Hepatocyte (in vitro differentiated cells): Measurements from ENCODE around the gene CHST3. TPM values are rescaled to one million over a fixed set of nuclear protein-coding genes. Genes with fewer than 3 reads are reported as not detected.

ENCODE experiments used
- DNase-seq: peaks from one replicate; pipeline ENCODE4 v3.0.0-alpha.2; 2016; ENCODE audit warnings: low spot score
- H2AFZ ChIP-seq: fragments of 200-600 bp; sonication (generic); 2 replicates; pipeline ENCODE4 v1.6.0; 2016; ENCODE audit warnings: antibody characterized with exemption, mild to moderate bottlenecking
- H3K27ac ChIP-seq: fragments of 200-600 bp; sonication (generic); 2 replicates; pipeline ENCODE4 v1.5.1; 2016; ENCODE audit warnings: mild to moderate bottlenecking
- H3K27me3 ChIP-seq: fragments of 200-600 bp; sonication (generic); 2 replicates; pipeline ENCODE4 v1.6.1; 2016
- H3K36me3 ChIP-seq: fragments of 200-600 bp; sonication (generic); replicated peaks from 2 replicates; pipeline ENCODE4 v1.5.1; 2016; ENCODE audit warnings: low read depth; ENCODE audit not compliant: insufficient read depth
- H3K4me1 ChIP-seq: fragments of 200-600 bp; sonication (generic); 2 replicates; pipeline ENCODE4 v1.5.1; 2016; ENCODE audit warnings: mild to moderate bottlenecking, moderate library complexity; ENCODE audit not compliant: insufficient read depth
- H3K4me2 ChIP-seq: fragments of 200-600 bp; sonication (generic); 2 replicates; pipeline ENCODE4 v1.6.0; 2016
- H3K4me3 ChIP-seq: fragments of 200-600 bp; sonication (generic); 2 replicates; pipeline ENCODE4 v1.5.1; 2016; ENCODE audit warnings: mild to moderate bottlenecking
- H3K79me2 ChIP-seq: fragments of 200-600 bp; sonication (generic); 2 replicates; pipeline ENCODE4 v1.6.0; 2017; ENCODE audit warnings: mild to moderate bottlenecking
- H3K9me2 ChIP-seq: fragments of 200-600 bp; sonication (generic); replicated peaks from 2 replicates; pipeline ENCODE4 v1.6.0; 2017; ENCODE audit warnings: mild to moderate bottlenecking; ENCODE audit not compliant: insufficient read depth
- H3K9me3 ChIP-seq: fragments of 200-600 bp; sonication (generic); 2 replicates; pipeline ENCODE4 v1.5.1; 2016; ENCODE audit warnings: low read depth, mild to moderate bottlenecking
- H4K20me1 ChIP-seq: fragments of 200-600 bp; sonication (generic); 2 replicates; pipeline ENCODE4 v1.6.0; 2016; ENCODE audit warnings: mild to moderate bottlenecking; ENCODE audit not compliant: insufficient read depth, poor library complexity, severe bottlenecking
- CTCF ChIP-seq: fragments of 200-600 bp; sonication (generic); IDR thresholded peaks from 2 replicates; pipeline ENCODE4 v1.5.1; 2016; ENCODE audit warnings: antibody characterized with exemption, mild to moderate bottlenecking; ENCODE audit not compliant: poor library complexity
- EZH2 ChIP-seq: fragments of 200-600 bp; sonication (generic); IDR thresholded peaks from 2 replicates; pipeline ENCODE4 v1.6.1; 2016; ENCODE audit warnings: antibody characterized with exemption, mild to moderate bottlenecking, borderline replicate concordance
- EZH2phosphoT487 ChIP-seq: fragments of 200-600 bp; sonication (generic); IDR thresholded peaks from one replicate; pipeline ENCODE4 v1.6.1; 2018; ENCODE audit warnings: antibody characterized with exemption, mild to moderate bottlenecking, low read depth, moderate library complexity; ENCODE audit not compliant: unreplicated experiment, severe bottlenecking
- WGBS: methylation state at CpG from one replicate; pipeline ENCODE4 v1.1.6; 2016; ENCODE audit warnings: low lambda C conversion rate; ENCODE audit errors: missing lambda C conversion rate; 5-methylcytosine and 5-hydroxymethylcytosine counted together
- polyA plus RNA-seq: library from polyadenylated mRNA; unstranded; fragments of >200 nt; fragmentation: Nextera tagmentation; extraction: Ambion mirVana; gene quantifications from 2 replicates; pipeline ENCODE4 v1.2.1, GENCODE V29; 2016
- total RNA-seq: library from RNA; depleted of rRNA; stranded (reverse); fragments of >200 nt; gene quantifications from 2 replicates; pipeline ENCODE4 v1.2.3, GENCODE V29; 2014

Gene CHST3
- total and polyA plus RNA-seq, 2 experiments from 2014 or later = 6.8 to 14.1 TPM

DNA sequence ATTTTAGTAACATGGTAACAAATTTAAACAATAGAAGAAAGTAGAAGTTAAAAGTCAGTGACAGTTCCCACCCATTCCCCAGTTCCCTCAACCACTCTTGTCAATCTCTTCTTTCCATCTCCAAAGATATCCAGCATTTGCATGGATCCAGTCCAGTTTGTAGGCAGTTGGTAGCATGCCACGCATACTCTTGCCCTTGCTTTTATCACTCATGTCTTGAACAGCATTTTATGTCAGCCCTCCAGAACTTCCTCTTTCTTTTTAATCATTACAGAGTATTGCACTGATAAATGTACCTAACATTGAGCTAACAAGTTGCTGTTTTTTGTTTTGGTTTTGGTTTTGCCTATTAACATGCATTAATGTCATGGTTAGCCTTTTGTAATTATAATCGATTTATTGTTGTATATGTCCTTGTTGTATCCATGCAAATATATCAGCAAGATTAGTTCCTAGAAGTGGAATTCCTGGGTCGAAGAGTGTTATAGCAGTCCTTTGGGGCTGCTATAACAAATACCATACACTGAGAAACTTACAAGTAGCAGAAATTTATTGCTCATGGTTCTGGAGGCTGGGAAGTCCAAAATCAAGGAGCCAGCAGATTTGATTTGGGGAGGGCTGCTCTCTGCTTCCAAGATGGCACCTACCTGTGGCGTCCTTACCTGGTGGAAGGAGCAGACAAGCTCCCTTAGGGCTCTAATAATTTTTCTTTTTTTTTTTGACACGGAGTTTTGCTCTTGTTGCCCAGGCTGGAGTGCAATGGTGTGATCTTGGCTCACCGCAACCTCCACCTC, 25.7 kb downstream of the CHST3 start:
- no peak overlapping the region for H3K27ac ChIP-seq
- 93% methylated on average over 6 of the region's 6 CpGs for WGBS

GRCh38 chr10:71990706-71991269, 26.6 kb downstream of the CHST3 start:
- Histone ChIP-seq H3K9me3 (no peaks in the 10 kb centered on the region), H3K4me1 (peaks cover 9% of the 10 kb centered on the region), H3K79me2 (peaks cover 82% of the 10 kb centered on the region), H3K36me3 (no peaks in the 10 kb centered on the region), H3K4me2 (no peak overlapping the region), H3K4me3 (no peak overlapping the region), H4K20me1 (no peaks in the 10 kb centered on the region), H3K27me3 (no peaks in the 10 kb centered on the region), H2AFZ (no peak overlapping the region), H3K9me2 (no peaks in the 10 kb centered on the region), H3K27ac (no peak overlapping the region)
- DNase-seq = no peak
- TF ChIP-seq EZH2 = no peak
- no peak for TF ChIP-seq EZH2phosphoT487
- no peak for TF ChIP-seq CTCF
- 94% methylated on average over 7 of the region's 7 CpGs for WGBS

More for the DNA sequence above, 25.7 kb downstream of the CHST3 start:
- H3K4me1 ChIP-seq = peaks cover 11% of the 10 kb centered on the region
- no peak overlapping the region for H3K4me2 ChIP-seq
- no peaks in the 10 kb centered on the region for H3K9me3 ChIP-seq
- no peaks in the 10 kb centered on the region for H4K20me1 ChIP-seq
- no peaks in the 10 kb centered on the region for H3K36me3 ChIP-seq
- no peaks in the 10 kb centered on the region for H3K27me3 ChIP-seq
- H3K4me3 ChIP-seq = no peak overlapping the region
- H2AFZ ChIP-seq = no peak overlapping the region
- TF ChIP-seq EZH2 (no peak), EZH2phosphoT487 (no peak), CTCF (no peak)
- no peak for DNase-seq
- no peaks in the 10 kb centered on the region for H3K9me2 ChIP-seq
- peaks cover 80% of the 10 kb centered on the region for H3K79me2 ChIP-seq

- no peak overlapping the region for H3K4me3 ChIP-seq
- H3K4me1 ChIP-seq = peaks cover 36% of the 10 kb centered on the region
- H3K36me3 ChIP-seq = no peaks in the 10 kb centered on the region
- H3K79me2 ChIP-seq = peaks cover 78% of the 10 kb centered on the region
- H3K27ac ChIP-seq = no peak overlapping the region
- no peak for TF ChIP-seq EZH2
- TF ChIP-seq EZH2phosphoT487 = no peak
- TF ChIP-seq CTCF = no peak
- no peak overlapping the region for H3K4me2 ChIP-seq
- H3K9me2 ChIP-seq = no peaks in the 10 kb centered on the region
- H2AFZ ChIP-seq = no peak overlapping the region
- H3K9me3 ChIP-seq = no peaks in the 10 kb centered on the region
- H3K27me3 ChIP-seq = no peaks in the 10 kb centered on the region
- 94% methylated on average over 3 of the region's 3 CpGs for WGBS
- no peaks in the 10 kb centered on the region for H4K20me1 ChIP-seq
- no peak for DNase-seq
These were observed 31.3 kb downstream of the CHST3 start for GRCh38 chr10:71995449-71995848.
